ENCODE data around the gene DISC1.

The DISC1 gene

GRCh38 chr1:231827337-231828105, 200.9 kb downstream of the DISC1 start:
- no peak for DNase-seq

DNA sequence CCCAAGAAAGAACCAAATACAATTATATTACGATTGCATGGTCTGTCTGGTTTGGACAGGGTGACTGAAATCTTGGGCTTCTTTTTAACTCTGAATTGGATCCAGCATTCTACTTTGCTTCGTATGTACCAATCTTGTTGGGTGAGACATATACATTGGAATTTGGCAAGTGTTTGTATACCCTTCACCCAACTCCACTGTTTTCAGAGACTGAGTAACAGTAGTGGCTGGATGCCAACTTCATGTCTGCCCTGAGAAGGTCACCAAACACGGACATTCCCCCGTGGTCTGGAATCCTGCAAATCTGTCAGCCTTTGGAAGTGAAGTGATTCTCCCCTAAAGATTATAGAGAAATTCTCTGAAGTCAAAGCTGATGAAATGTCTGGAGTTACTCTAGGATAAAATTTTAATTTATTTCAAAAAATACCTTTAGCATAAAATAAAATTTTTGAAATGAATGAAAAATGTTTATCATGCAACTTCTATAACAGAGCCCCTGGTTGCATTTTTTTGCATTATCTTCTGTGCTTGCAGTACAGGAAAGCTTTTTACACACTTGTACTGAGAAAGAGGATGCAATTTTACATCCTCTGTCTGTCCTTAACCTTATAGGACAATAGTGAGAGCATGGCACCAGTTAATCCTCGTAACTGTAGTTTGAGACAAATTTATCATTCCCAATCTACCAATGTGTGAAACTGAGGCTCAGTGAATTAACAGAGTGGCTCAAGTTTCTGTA, 201.8 kb downstream of the DISC1 start:
- DNase-seq = no peak

DNA sequence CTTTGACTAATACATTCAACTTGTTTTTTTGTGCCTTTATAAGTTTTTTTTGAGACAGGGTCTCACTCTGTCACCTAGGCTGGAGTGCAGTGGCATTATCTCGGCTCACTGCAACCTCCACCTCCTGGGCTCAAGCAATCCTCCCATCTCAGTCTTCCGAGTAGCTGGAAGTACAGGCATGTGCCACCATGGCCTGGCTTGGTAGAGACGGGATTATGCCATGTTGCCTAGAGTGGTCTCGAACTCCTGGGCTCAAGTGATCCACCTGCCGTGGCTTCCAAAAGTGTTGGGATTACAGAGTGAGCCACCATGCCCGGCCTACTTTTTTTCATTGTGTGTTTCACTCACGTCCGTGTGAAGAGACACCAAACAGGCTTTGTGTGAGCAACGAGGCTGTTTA, 202.7 kb downstream of the DISC1 start:
- no peak for DNase-seq

GRCh38 chr1:231836227-231836893, 209.8 kb downstream of the DISC1 start:
- no peak for DNase-seq

GRCh38 chr1:231838521-231838920, 211.9 kb downstream of the DISC1 start:
- DNase-seq = no peak

GRCh38 chr1:231839999-231840398, 213.4 kb downstream of the DISC1 start:
- no peak for DNase-seq

GRCh38 chr1:231841616-231842344, 215.2 kb downstream of the DISC1 start:
- DNase-seq = no peak

DNA sequence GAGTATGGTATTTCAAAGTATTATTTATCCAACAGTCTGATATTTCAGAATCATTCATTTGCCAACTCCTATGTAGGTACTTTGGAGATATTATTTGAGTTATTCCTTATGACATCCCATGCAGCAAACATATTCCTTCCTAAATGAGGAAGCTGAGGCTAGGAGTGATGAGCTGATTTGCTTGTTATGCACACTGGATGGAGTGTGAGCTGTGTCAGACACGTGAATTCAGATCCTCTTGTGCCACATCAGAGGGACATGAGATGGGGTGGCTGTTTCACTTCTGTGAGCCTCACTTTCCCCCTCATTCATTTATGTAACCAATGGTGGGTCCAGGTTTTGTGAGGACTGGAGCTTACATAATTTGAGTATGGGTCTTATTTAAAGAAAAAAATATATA, 215.9 kb downstream of the DISC1 start:
- DNase-seq = no peak

DNA sequence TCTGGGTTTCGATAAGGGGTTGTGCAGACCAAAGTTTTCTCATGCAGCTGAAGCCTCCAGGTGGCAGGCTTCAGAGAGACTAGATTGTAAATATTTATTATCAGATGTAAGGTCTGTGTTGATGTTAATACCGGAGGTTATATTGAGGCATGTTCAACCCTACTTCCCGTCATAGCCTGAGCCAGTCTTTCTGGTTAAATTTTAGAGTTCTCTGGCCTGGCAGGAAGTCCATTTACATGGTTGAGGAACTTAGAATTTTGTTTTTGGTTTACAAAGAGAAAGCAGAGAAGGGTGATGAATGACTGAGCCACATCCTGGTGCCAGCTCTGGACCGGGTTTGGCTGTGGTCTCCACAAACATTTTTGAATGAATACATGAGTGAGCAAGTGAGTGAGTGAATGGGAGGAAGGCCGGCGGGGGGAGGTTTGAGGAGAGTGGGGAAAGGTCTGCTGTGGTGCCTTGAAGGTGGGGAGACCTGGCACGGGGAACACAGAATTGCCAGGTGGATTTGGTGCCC, 218.5 kb downstream of the DISC1 start:
- no peak for DNase-seq

DNA sequence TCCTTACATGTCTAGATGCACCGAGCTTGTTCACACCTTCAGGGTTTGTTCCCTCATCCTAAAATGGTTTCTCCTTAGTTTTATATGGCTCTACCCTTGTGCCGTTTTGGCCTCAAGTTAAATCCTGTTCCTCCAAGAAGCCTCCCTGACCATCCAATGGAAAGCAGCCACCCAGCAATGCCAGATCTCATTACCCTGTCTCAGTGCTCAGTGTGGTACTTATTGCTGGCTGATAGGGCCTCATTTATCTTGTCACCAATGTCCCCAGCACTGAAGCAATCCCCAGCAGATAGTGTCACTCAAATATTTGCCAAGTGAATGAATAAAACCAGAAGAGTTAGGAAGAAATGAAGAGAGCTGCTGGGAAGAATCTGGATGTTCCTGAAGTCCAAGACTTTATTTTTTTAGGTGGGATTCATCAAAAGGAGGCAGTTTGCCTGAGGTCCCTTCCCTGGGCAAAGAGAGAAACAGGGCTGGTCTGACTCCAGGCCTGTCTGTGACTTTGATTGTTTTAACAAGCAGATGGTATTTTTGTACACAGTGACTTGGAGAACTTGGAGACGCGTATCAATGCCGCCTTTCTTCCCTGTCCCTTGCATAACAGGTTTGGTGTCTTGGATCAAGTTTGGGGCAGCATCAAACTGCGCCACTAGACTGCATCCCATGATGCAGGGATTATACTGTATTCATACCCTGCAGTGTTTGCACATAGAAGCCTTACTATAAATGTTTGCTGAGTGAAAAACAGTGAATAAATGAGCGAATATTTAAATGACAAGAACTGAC, 221.2 kb downstream of the DISC1 start:
- no peak for DNase-seq

DNA sequence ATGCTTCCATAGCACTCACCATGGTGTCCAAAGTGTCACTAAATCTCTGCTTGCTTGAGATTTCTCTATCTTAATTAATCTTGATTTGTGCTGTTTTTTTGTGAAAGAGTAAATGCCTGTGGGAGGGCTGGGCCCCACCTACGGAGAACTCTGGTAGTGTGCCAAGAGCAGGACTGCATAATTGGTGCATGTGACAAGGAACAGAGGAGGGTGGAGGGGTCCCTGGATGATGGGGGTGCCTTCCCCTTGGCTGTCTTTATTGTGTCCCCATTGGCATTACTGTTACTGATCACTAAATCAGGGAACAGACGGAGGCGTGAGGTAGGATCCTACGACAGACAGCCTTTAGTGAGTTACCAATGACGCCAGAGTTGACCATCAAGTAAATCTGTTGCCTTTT, 223.4 kb downstream of the DISC1 start:
- DNase-seq = no peak

GRCh38 chr1:231850786-231851185, 224.2 kb downstream of the DISC1 start:
- no peak for DNase-seq

DNA sequence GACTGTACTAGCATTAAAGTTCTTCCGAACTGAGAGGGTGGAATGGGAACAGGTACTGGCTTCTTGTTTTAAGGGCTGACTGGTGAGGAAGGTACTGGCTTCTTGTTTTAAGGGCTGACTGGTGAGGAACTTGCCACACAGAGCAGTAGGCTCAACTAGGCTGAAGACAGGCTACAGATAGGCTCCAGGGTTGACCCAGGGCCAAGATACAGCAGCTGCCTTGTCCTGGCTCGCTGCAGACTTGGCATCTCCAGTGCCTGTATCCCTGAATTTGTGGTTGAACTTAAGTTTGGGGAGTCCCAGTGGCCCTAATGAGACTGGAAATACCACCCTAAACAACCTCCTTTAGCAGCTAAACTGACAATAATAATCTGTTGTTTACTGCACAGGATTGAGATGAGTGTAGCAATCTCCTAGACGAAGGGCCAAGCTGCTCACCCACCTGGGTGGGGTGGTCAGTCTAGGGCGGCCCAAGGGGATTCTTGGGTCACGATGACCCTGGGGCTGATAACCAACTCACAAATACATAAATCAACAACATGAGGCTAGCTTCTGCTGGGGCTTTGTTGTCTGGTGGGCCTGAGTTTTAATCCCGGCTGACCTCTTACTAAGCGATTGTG, 227.1 kb downstream of the DISC1 start:
- no peak for DNase-seq

DNA sequence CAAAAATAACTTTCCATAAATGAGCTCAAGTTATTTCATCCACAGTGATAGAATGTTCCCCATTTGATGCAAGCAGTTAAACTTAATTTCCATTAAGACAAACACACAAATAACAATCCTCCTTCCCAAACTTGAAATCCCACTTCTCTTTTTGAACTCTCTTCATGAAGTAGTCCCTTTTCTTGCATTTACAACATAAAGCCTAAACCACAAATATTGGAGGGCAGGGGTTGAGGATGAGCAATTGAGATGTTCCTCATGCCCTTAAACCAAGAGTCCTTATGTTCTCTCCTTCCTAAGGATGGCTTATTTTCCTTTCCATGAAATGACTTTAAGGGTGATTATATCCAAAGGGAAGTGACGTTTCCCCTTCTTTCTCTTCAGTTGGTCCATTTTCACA, 228.8 kb downstream of the DISC1 start:
- DNase-seq = no peak

- DNase-seq = no peak
These were observed 229.3 kb downstream of the DISC1 start for GRCh38 chr1:231855926-231856325.

- DNase-seq = no peak
These were observed 229.8 kb downstream of the DISC1 start for GRCh38 chr1:231856426-231856825.

DNA sequence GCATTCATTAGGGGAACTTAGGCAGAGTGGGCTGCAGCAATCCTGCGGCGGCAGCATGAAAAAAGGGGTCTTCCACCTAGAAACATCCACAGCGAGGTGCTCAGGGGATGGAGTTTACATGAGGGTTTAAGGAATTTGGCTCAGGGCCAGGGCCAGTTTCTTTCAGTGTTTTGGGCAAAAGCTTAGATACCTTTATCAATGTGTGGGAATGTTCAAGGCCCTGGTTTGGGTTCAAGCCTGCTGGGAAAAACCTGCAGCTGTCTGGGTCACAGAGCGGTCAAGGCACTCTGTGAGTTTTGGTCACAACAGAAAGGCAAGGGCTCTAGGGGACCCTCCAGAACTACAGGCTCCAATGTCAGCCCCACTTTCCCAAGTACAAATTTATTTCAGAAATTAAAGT, 230.3 kb downstream of the DISC1 start:
- no peak for DNase-seq

DNA sequence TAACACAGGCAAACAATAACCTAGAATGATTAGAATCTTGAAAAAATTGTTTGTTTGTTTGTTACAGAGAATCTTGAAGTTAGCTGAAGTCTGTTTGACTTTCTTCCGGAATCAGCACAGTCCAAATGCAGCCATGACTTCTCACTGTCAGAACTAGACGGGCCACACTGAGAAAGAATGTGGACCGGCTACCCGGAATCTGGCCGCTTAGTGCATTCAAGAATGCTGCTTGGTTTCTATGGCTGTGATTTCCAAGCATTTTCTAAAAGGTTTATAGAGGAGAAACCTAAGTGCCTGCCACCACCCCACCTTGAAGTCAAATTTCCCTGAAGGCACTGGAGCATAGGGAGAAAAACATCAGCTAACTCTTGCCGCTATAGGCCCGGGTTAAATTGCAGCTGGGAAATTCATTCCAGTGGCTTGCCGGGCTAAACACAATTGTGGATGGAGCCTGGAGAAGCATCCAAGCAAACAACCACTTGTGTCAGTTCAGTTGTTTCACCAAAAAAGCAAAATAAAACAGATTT, 231.1 kb downstream of the DISC1 start:
- DNase-seq = no peak

DNA sequence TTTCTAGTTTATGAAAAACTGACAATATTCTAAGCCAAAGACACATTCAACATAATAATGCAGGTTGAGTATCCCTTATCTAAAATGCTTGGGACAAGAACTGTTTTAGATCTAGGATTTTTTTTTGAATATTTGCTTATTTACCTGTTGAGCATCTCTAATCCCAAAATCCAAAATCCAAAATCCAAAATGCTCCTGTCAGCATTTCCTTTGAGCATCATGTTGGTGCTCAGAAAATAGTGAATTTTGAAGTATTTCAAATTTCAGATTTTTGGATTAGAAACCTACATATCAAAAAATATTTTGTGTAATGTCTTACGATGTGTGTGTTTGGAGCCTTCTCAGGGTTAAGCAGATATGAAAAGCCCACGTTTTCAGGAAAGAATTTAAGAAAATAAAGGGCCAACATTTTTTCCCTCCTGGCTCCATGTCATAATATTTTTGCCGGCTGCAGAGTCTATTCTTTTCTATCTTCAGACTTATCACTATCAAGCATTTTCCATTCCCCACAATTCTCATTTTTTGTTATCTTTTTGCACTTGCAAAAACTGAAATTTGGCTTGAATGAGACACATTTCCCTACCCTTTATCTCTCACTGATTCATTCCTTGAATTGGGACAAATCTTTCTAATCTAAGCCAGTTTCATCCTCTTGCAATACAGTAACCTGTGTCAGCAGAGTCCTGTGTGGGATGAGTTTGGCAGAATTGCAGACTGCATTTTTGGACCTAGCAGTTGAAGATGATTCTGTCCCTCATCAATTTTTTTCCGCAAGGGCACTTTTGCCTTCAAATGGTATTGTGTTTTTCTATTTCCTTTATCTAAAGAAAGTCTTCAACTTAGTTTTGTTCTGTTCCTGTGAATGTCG, 233.9 kb downstream of the DISC1 start:
- DNase-seq = no peak
